DMS53 (cell line): ENCODE data around the gene ATG16L1.

Source experiments
- DNase-seq: peaks from one replicate; lab custom pipeline; 2025; lab: John Stamatoyannopoulos, UW

Gene ATG16L1

GRCh38 chr2:233260661-233261060 lies 9.2 kb downstream of the ATG16L1 start:
- DNase-seq, result no peak

DNA sequence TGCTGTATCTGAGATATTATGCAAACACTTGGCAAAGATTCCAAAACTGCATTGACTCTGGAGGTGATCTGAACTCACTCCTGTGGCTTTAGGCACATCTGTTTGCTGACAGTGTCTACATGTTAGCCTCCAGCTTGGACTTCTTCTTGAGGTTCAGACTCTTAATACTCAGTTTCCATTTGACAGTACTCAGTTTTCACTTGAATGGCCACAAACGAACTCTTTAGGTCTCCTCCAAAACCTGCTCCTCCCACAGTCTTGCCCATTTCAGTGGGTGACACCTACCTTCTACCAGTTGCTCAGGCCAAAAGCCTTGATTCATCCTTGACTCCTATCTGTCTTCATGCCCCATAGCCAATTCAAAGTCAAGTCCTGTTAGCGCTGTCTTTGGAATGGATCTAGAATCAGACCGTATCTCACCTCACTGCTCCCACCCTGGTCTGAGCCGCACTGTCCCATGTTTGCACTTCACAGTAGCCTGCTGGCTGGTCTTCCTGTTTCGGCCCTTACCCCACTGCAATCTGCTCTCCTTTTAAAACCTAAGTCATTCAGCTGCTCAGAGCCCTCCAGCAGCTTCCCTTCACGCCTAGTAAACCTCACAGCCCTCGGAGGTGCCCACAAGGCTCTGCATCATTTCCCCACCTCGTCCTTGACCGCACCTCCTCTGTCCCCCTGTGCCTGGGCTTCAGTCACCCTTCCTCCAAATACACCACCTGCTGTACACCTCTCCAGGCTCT lies 10.5 kb downstream of the ATG16L1 start:
- DNase-seq, result no peak

- DNase-seq, result no peak
These were observed 11.1 kb downstream of the ATG16L1 start for GRCh38 chr2:233262562-233262961.

GRCh38 chr2:233263045-233263570 lies 11.6 kb downstream of the ATG16L1 start:
- no peak for DNase-seq

DNA sequence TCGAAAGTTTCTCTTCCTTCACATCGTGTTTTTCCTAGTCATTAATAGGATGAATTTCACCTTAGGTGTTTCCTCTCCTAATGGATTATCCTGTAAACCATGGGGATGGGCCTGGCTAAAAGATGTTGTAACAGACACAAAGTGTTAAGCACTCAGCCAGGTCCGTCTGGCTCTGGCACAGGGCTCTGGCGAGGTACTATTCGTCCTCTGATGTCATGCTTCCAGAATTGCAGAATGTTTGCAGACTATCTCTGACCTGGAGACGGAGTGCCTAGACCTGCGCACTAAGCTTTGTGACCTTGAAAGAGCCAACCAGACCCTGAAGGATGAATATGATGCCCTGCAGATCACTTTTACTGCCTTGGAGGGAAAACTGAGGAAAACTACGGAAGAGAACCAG lies 13.2 kb downstream of the ATG16L1 start:
- no peak for DNase-seq

DNA sequence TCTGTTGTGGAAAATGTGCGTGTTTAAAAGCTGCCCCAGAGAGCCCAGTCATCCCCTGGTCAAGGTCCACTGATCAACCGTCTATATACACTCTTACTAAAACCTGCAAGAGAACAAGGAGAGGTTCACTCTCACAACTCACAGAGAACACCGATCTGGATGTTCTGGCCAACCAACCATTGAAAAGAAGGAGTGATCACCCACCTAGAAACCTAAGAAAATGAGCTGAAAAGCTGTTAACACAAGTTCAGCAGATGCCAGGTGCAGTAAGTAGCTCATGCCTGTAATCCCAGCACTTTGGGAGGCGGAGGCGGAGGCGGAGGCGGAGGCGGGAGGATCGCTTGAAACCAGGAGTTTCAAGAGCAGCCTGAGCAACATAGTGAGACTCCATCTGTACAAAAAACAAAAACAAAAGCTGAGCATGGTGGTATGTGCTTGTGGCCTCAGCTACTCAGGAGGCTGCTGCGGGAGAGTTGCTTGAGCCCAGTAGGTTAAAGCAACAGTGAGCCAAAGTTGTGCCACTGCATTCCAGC lies 14.5 kb downstream of the ATG16L1 start:
- DNase-seq, result no peak

DNA sequence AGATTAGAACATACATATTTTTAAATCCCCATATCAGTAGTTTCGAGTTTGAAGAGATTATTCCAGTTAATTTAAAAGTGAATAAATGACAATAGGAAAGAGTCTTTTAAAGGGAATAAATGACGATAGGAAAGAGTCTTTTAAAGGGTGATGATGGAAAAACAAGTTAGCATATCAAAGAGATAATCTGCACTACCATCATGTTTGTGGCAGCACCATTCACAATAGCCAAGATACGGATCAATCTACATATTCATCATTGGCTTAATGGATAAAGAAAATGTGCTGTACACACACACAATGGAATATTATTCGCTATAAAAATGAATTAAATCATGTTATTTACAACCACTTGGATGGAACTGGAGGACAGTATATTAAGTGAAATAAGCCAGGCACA lies 15.0 kb downstream of the ATG16L1 start:
- DNase-seq, result no peak

GRCh38 chr2:233267516-233268245 lies 16.2 kb downstream of the ATG16L1 start:
- DNase-seq, result no peak

- DNase-seq, result no peak
These were observed 18.9 kb downstream of the ATG16L1 start for GRCh38 chr2:233270366-233270765.

DNA sequence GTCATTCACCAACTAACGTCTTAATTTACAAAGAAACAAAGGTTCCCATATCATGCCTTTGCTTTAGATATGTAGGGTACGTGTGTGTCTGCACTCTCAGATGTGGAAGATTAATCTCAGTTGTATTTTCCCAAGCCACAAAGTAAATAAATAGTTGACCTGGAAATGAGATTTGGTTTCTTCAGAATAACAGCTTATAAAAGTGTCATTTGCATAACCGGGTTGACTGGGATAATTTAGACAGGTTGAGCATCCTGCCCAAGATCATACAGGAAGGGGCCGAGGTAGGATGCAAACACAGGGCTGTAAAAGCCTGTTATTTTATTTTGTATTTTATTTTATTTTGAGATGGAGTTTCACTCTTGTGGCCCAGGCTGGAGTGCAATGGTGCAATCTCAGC lies 19.5 kb downstream of the ATG16L1 start:
- no peak for DNase-seq

GRCh38 chr2:233271693-233272092 lies 20.2 kb downstream of the ATG16L1 start:
- DNase-seq, result no peak

- DNase-seq, result no peak
These were observed 21.6 kb downstream of the ATG16L1 start for GRCh38 chr2:233273120-233273519.

GRCh38 chr2:233275223-233275622 lies 23.8 kb downstream of the ATG16L1 start:
- DNase-seq, result no peak

GRCh38 chr2:233278921-233279320 lies 27.4 kb downstream of the ATG16L1 start:
- DNase-seq, result no peak

GRCh38 chr2:233280114-233280693 lies 28.7 kb downstream of the ATG16L1 start:
- DNase-seq, result no peak

- DNase-seq, result no peak
These were observed 30.1 kb downstream of the ATG16L1 start for GRCh38 chr2:233281553-233281952.

GRCh38 chr2:233281992-233282603 lies 30.6 kb downstream of the ATG16L1 start:
- no peak for DNase-seq

- DNase-seq, result no peak
These were observed 34.4 kb downstream of the ATG16L1 start for GRCh38 chr2:233285921-233286320.

GRCh38 chr2:233287871-233288270 lies 36.4 kb downstream of the ATG16L1 start:
- DNase-seq, result no peak

GRCh38 chr2:233288663-233289062 lies 37.2 kb downstream of the ATG16L1 start:
- no peak for DNase-seq

DNA sequence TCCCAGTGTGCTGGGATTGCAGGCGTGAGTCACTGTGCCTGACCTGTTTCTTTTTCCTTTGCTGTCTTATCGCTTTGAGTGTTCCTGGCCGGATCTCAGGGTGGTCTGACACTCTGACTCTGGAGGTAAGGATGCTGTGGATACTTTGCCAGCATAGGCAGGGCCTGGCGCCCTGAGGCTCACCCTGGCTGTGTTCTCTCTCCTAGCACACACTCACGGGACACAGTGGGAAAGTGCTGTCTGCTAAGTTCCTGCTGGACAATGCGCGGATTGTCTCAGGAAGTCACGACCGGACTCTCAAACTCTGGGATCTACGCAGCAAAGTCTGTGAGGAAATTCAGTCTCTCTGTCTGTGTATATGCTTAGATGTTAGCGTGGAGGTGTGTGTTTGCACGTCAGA lies 38.2 kb downstream of the ATG16L1 start:
- DNase-seq, result peak; percentile 69
